ACC112 (cell line): ENCODE measurements around the gene L1TD1.
"Not testable (repeated sequence)": the region's sequence is repeated elsewhere in the genome, so short reads cannot be mapped to it uniquely, and the experiment has no call there.

ENCODE experiments used
- H2AFZ ChIP-seq: fragments of 200-600 bp; sonication (generic); one replicate; pipeline ENCODE4 v1.6.0; 2017; ENCODE audit warnings: antibody characterized with exemption, low read length; ENCODE audit not compliant: unreplicated experiment
- H3K27ac ChIP-seq: fragments of 200-600 bp; sonication (generic); 2 replicates; pipeline ENCODE4 v1.5.1; 2014; ENCODE audit warnings: low read depth, mild to moderate bottlenecking, antibody characterized with exemption, low read length, moderate library complexity
- H3K27me3 ChIP-seq: fragments of 200-600 bp; sonication (generic); 2 replicates; pipeline ENCODE4 v1.6.1; 2014; ENCODE audit warnings: mild to moderate bottlenecking, antibody characterized with exemption, low read length, moderate library complexity, mixed read lengths; ENCODE audit not compliant: insufficient read depth
- H3K36me3 ChIP-seq: fragments of 200-600 bp; sonication (generic); 2 replicates; pipeline ENCODE4 v1.6.1; 2016; ENCODE audit warnings: mild to moderate bottlenecking, antibody characterized with exemption, low read length, moderate library complexity, mixed read lengths; ENCODE audit not compliant: insufficient read depth
- H3K4me1 ChIP-seq: fragments of 200-600 bp; sonication (generic); one replicate; pipeline ENCODE4 v1.6.1; 2016; ENCODE audit warnings: low read length, mixed read lengths; ENCODE audit not compliant: insufficient read depth, unreplicated experiment, control insufficient read depth
- H3K4me3 ChIP-seq: fragments of 200-600 bp; sonication (generic); 2 replicates; pipeline ENCODE4 v1.5.1; 2014; ENCODE audit warnings: mild to moderate bottlenecking, low read depth, low read length
- H3K79me2 ChIP-seq: fragments of 200-600 bp; sonication (generic); one replicate; pipeline ENCODE4 v1.6.0; 2016; ENCODE audit warnings: low read length; ENCODE audit not compliant: control insufficient read depth, unreplicated experiment, insufficient read depth

Gene L1TD1

DNA sequence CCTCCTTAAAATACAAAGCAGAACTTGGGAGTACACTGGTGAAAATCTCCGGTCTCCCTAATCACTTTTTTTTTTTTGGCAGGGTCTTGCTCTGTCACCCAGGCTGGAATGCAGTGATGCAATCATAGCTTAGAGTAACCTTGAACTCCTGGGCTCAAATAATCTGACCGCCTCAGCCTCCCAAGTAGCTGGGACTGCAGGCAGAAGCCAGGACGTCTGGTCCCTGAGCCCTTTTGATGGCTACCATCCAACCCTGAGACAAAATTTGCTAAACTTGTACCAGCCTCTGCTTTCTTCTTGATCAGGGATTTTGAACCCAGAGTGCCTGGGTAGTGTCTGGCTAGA, 4.1 kb downstream of the L1TD1 start:
- no peaks in the 10 kb centered on the region for H3K79me2 ChIP-seq
- H3K36me3 ChIP-seq = no peaks in the 10 kb centered on the region
- H3K4me3 ChIP-seq = no peak overlapping the region
- no peaks in the 10 kb centered on the region for H3K4me1 ChIP-seq
- H3K27ac ChIP-seq = no peak overlapping the region
- peaks cover 22% of the 10 kb centered on the region for H3K27me3 ChIP-seq
- H2AFZ ChIP-seq = no peak overlapping the region

GRCh38 chr1:62207187-62207586, 12.5 kb downstream of the L1TD1 start:
- Histone ChIP-seq H3K4me3 (no peak overlapping the region), H3K79me2 (no peaks in the 10 kb centered on the region), H3K36me3 (no peaks in the 10 kb centered on the region), H3K4me1 (no peaks in the 10 kb centered on the region), H3K27me3 (no peaks in the 10 kb centered on the region), H2AFZ (no peak overlapping the region), H3K27ac (no peak overlapping the region)

- no peaks in the 10 kb centered on the region for H3K79me2 ChIP-seq
- no peak overlapping the region for H3K27ac ChIP-seq
- H2AFZ ChIP-seq = no peak overlapping the region
- H3K36me3 ChIP-seq = no peaks in the 10 kb centered on the region
- H3K27me3 ChIP-seq = no peaks in the 10 kb centered on the region
- H3K4me1 ChIP-seq = no peaks in the 10 kb centered on the region
- no peak overlapping the region for H3K4me3 ChIP-seq
These were observed 13.4 kb downstream of the L1TD1 start for GRCh38 chr1:62208087-62208486.

DNA sequence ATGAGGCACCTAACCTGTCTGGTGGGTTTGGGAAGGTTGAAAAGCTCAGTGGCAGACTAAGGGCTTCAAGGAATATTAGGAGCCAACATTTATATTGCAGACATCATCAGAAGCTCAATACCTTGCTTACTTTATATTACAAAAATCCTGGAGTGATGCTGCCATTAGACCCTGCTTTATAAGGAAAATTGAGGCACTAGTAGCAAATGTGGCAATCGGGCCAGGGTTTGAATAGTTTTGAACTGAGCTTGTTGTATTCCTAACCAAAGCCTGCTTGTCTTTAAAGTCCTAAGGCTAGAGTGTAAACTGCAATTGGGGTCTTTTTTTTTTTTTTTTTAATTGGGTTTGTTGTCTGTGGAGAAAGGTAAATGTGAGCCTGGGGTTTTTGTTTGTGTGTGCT, 14.3 kb downstream of the L1TD1 start:
- H3K36me3 ChIP-seq = no peaks in the 10 kb centered on the region
- no peaks in the 10 kb centered on the region for H3K4me1 ChIP-seq
- no peaks in the 10 kb centered on the region for H3K27me3 ChIP-seq
- H2AFZ ChIP-seq = no peak overlapping the region
- H3K27ac ChIP-seq = no peak overlapping the region
- no peaks in the 10 kb centered on the region for H3K79me2 ChIP-seq
- H3K4me3 ChIP-seq = no peak overlapping the region

GRCh38 chr1:62209931-62210595, 15.4 kb downstream of the L1TD1 start:
- Histone ChIP-seq H3K4me1 (no peaks in the 10 kb centered on the region), H3K79me2 (no peaks in the 10 kb centered on the region), H2AFZ (no peak overlapping the region), H3K27me3 (no peaks in the 10 kb centered on the region), H3K4me3 (no peak overlapping the region), H3K27ac (no peak overlapping the region), H3K36me3 (no peaks in the 10 kb centered on the region)

- Histone ChIP-seq H3K4me1 (no peaks in the 10 kb centered on the region), H3K4me3 (no peak overlapping the region), H2AFZ (no peak overlapping the region), H3K27ac (no peak overlapping the region), H3K79me2 (no peaks in the 10 kb centered on the region), H3K27me3 (no peaks in the 10 kb centered on the region), H3K36me3 (no peaks in the 10 kb centered on the region)
These were observed 16.3 kb downstream of the L1TD1 start for GRCh38 chr1:62210960-62211359.

- H3K27me3 ChIP-seq = no peaks in the 10 kb centered on the region
- H3K4me1 ChIP-seq = no peaks in the 10 kb centered on the region
- H3K79me2 ChIP-seq = no peaks in the 10 kb centered on the region
- no peak overlapping the region for H3K27ac ChIP-seq
- H3K36me3 ChIP-seq = no peaks in the 10 kb centered on the region
- H2AFZ ChIP-seq = no peak overlapping the region
- no peak overlapping the region for H3K4me3 ChIP-seq
These were observed 17.8 kb downstream of the L1TD1 start for GRCh38 chr1:62212411-62212810.

GRCh38 chr1:62213075-62213914, 18.6 kb downstream of the L1TD1 start:
- Histone ChIP-seq H3K27me3 (no peaks in the 10 kb centered on the region), H3K36me3 (no peaks in the 10 kb centered on the region), H3K27ac (no peak overlapping the region), H3K4me1 (no peaks in the 10 kb centered on the region), H3K4me3 (no peak overlapping the region), H2AFZ (no peak overlapping the region), H3K79me2 (no peaks in the 10 kb centered on the region)

GRCh38 chr1:62218604-62219003, 24.0 kb downstream of the L1TD1 start:
- H3K79me2 ChIP-seq = no peaks in the 10 kb centered on the region
- H3K27me3 ChIP-seq = no peaks in the 10 kb centered on the region
- H3K4me1 ChIP-seq = no peaks in the 10 kb centered on the region
- no peak overlapping the region for H2AFZ ChIP-seq
- no peak overlapping the region for H3K27ac ChIP-seq
- no peaks in the 10 kb centered on the region for H3K36me3 ChIP-seq
- no peak overlapping the region for H3K4me3 ChIP-seq

GRCh38 chr1:62220456-62220855, 25.8 kb downstream of the L1TD1 start:
- H3K27me3 ChIP-seq, H3K79me2 ChIP-seq, H3K4me1 ChIP-seq, H3K4me3 ChIP-seq, H2AFZ ChIP-seq, H3K27ac ChIP-seq, H3K36me3 ChIP-seq: not testable (repeated sequence)

DNA sequence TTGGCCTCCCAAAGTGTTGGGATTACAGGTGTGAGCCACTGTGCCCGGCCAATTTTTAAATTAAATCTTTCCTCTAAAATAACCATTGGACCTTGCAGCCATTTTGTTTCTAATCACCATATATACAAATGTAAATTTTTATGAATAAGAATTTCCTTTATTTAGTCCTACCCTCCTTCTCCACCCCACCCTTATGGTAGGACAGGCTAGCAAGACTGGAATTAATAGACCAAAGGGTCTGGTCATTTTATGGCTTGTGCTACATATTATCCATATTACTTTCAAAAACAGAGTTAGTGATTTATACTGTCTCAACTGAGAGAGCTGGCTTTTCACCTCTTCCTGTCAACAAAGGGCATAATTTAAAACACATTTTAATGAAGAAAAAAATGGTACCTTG, 26.5 kb downstream of the L1TD1 start:
- Histone ChIP-seq H3K27ac (no peak overlapping the region), H3K4me3 (no peak overlapping the region), H3K4me1 (no peaks in the 10 kb centered on the region), H3K36me3 (no peaks in the 10 kb centered on the region), H3K27me3 (no peaks in the 10 kb centered on the region), H3K79me2 (no peaks in the 10 kb centered on the region), H2AFZ (no peak overlapping the region)
